Left ventricle myocardium inferior (tissue), 1 donor: Measurements from ENCODE around the gene CYFIP1. TPM values are rescaled to one million over a fixed set of nuclear protein-coding genes. Genes with fewer than 3 reads are reported as not detected.
"Not testable (repeated sequence)": the region's sequence is repeated elsewhere in the genome, so short reads cannot be mapped to it uniquely, and the experiment has no call there.

Experiments used
- DNase-seq: peaks from one replicate; pipeline ENCODE4 v3.0.0-alpha.2; 2020
- H3K27ac ChIP-seq: fragments of 200-600 bp; replicated peaks from 2 replicates; pipeline ENCODE4 v1.8.0; 2021
- H3K27me3 ChIP-seq: fragments of 200-600 bp; 2 replicates; pipeline ENCODE4 v1.8.0; 2021; ENCODE audit warnings: low read depth
- H3K36me3 ChIP-seq: fragments of 200-600 bp; 2 replicates; pipeline ENCODE4 v1.8.0; 2021
- H3K4me1 ChIP-seq: fragments of 200-600 bp; 2 replicates; pipeline ENCODE4 v1.8.0; 2021
- H3K4me3 ChIP-seq: fragments of 200-600 bp; 2 replicates; pipeline ENCODE4 v1.8.0; 2021; ENCODE audit warnings: mild to moderate bottlenecking, moderate library complexity
- H3K9me3 ChIP-seq: fragments of 200-600 bp; replicated peaks from 2 replicates; pipeline ENCODE4 v1.8.0; 2021
- CTCF ChIP-seq: fragments of 200-600 bp; IDR thresholded peaks from 2 replicates; pipeline ENCODE4 v1.8.0; 2021; ENCODE audit warnings: antibody characterized with exemption, mild to moderate bottlenecking, borderline replicate concordance
- intact Hi-C: fragments of 100-400 bp; cut with micrococcal nuclease; formaldehyde crosslinking; loops from one replicate; pipeline ENCODE4 v1.11.0; 2022
- total RNA-seq: library from RNA; stranded (reverse); fragmentation: NEBNext Ultra II Directional; extraction: Animal tissue kit (Norgen Biotek cat#: 25700); gene quantifications from one replicate; pipeline ENCODE4 v1.2.1, GENCODE V29; 2021
- donor health status: DM: no; HTN: yes; CAD: no; lungs with severe emphysema.

The CYFIP1 gene
- total RNA-seq, 1 donor from 2014 or later: 24.1 TPM

DNA sequence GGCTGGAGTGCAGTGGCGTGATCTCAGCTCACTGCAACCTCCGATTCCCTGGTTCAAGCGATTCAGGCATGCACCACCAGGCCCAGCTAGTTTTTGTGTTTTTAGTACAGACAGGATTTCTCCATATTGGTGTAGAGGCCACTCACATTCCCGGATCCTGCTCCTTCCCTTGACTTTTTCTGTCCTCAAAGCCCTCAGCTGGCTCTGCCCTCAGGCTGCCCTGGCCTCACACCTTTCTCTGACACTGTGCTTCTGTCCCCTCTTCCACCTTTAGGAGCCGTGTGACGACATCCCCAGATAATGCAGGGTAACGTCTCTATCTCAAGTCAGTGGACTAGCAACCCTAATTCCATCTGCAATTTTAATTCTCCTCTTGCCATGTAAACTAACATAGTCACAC, 8.6 kb upstream of the CYFIP1 start:
- Histone ChIP-seq H3K36me3 (peaks cover 8% of the 10 kb centered on the region), H3K9me3 (no peaks in the 10 kb centered on the region), H3K27ac (no peak overlapping the region), H3K4me1 (no peaks in the 10 kb centered on the region), H3K4me3 (no peak overlapping the region), H3K27me3 (no peaks in the 10 kb centered on the region)
- DNase-seq: no peak
- intact Hi-C loops: no loop called here
- no peak for TF ChIP-seq CTCF

- intact Hi-C loops: not testable (repeated sequence)
Observed at GRCh38 chr15:22981931-22982330, 1.8 kb upstream of the CYFIP1 start.

DNA sequence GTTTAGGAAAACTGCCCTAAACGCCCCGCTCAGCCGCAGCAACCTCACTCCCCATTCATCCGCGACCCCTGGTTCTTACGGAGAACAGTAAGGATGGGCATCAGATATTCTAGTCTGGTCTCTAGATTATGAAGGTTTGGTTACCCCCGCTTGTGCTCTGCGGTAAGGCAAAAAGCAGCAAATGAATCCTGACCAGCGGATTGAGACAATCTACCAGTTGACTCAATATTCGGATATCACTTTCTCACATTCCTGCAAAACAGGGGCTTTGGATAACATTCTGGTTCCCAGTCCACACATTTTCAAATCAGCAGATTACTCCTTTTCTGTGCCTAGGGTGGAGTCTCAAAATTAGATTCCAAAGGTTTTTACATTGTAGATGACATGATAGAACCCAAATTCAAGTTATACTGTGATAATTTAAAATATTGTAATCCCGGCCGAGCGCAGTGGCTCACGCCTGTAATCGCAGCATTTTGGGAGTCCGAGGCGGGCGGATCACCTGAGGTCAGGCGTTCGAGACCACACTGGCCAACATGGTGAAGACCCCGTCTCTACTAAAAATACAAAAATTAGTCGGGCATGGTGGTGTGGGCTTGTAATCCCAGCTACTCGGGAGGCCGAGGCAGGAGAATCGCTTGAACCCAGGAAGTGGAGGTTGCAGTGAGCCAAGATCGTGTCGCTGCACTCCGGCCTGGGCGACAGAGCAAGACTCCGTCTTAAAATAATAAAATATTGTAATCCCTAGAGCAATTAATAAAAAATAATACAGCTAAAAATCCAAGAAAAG, 1.1 kb upstream of the CYFIP1 start:
- intact Hi-C loops: no loop called here
- H3K4me1 ChIP-seq: peaks cover 41% of the 10 kb centered on the region
- TF ChIP-seq CTCF: no peak
- H3K4me3 ChIP-seq: peak overlapping the region; percentile 94
- no peaks in the 10 kb centered on the region for H3K36me3 ChIP-seq
- no peak for DNase-seq
- peak overlapping the region; percentile 94 for H3K27ac ChIP-seq
- H3K27me3 ChIP-seq: no peaks in the 10 kb centered on the region
- H3K9me3 ChIP-seq: no peaks in the 10 kb centered on the region

More at GRCh38 chr15:22981931-22982330, 1.8 kb upstream of the CYFIP1 start:
- H3K4me1 ChIP-seq: peaks cover 35% of the 10 kb centered on the region
- not testable (repeated sequence) for H3K4me3 ChIP-seq, H3K9me3 ChIP-seq, H3K27ac ChIP-seq, H3K27me3 ChIP-seq, DNase-seq, H3K36me3 ChIP-seq

DNA sequence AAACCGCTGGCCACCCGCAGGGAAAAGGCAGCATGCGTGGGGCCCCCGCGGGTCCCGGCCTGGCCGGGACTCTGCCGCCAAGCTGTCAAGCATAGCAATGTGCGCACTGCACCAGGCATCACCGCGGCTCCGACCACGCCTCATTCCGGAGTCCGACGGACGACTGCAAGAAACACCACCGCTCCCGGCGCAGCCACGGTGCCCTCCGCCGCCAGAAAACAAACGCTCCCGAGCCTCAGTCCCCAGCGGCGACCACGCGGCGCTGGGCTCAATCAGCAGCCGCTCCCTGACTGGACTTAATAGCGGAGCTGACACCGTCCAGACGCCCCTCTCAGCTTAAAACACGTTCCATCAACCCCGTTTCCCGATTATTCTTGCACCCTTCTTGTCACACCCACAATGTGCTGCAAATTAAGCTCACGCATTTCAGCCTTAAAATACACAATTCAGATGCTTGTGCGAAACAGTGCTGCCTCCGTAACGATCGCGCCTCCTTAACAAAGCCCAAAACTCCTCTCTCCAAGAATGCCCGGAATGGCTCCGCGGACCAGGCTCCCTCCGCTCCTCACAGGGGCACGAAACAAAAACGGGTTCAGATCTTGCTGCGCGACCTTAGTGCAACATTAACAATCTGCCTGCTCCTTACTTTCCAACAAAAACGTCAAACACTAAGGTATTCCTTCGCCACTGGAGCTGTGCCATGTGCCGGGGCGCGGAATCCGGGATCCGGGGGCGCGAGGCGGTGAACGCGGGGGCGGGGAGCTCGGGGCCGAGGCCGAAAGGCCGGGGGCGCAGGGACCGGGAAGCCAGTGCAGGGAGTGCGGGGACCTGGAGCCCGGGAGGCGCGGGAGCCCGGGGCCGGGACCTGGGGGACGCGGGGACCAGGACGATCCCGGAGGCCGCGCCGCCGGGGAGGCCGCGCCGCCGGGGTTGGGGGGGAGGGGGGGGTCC, 655 bp downstream of the CYFIP1 start:
- H3K4me3 ChIP-seq: peak overlapping the region; percentile 94
- peak overlapping the region; percentile 94 for H3K27ac ChIP-seq
- no peaks in the 10 kb centered on the region for H3K9me3 ChIP-seq
- peak; percentile 54 for DNase-seq
- intact Hi-C loops: no loop called here
- no peaks in the 10 kb centered on the region for H3K36me3 ChIP-seq
- peaks cover 48% of the 10 kb centered on the region for H3K4me1 ChIP-seq
- no peak for TF ChIP-seq CTCF
- no peaks in the 10 kb centered on the region for H3K27me3 ChIP-seq

DNA sequence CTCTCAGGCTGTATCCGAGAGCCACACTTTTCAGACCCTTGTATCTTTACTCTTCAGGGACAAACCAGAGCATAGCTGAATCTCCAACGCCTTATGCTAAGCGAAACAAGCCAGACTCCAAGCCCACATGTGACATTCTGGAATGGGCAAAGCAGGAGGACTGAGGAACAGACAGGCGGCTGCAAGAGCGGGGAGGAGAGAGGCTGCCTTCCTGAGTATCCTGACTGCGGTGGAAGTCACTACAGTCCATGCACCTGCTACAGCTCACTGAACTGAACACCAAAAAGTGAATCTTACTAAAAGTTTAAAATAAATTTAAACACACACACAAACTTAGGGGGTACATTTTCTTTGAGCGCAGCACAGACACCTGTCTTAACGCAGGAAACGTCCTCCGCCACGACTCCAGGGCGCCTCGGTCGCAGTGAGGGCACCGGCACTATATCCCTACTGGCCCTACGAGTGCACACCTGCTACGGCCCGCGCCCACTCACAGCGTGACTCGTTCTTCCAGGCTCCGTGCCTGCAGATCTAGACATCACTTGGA, 1.4 kb downstream of the CYFIP1 start:
- Histone ChIP-seq H3K36me3 (no peaks in the 10 kb centered on the region), H3K9me3 (no peaks in the 10 kb centered on the region), H3K4me3 (peak overlapping the region; percentile 94), H3K4me1 (peaks cover 55% of the 10 kb centered on the region), H3K27me3 (no peaks in the 10 kb centered on the region), H3K27ac (peak overlapping the region; percentile 94)
- DNase-seq: no peak
- no peak for TF ChIP-seq CTCF
- intact Hi-C loops: no loop called here
